Measurements from ENCODE around the gene MYO16. TPM values are rescaled to one million over a fixed set of nuclear protein-coding genes. Genes with fewer than 3 reads are reported as not detected.

Gene MYO16
- total RNA-seq, 1 donor from 2014 or later: not detected

- no peak for FAIRE-seq
- DNase-seq (ENCODE audit: low read depth): peak; percentile 95
- H3K4me3 ChIP-seq (ENCODE audit: low read depth, low read length): no peak overlapping the region
Measured at GRCh38 chr13:109156181-109156935, 526.9 kb downstream of the MYO16 start.

GRCh38 chr13:109157275-109157674 is 527.9 kb downstream of the MYO16 start:
- DNase-seq (ENCODE audit: low read depth) (peak; percentile 45), FAIRE-seq (no peak)
- H3K36me3 ChIP-seq (ENCODE audit: control insufficient read depth, insufficient read depth, low read length): no peaks in the 10 kb centered on the region
- H3K4me3 ChIP-seq (ENCODE audit: low read depth, low read length): no peak overlapping the region
- H3K27me3 ChIP-seq (ENCODE audit: control insufficient read depth, insufficient read depth, low read length): no peaks in the 10 kb centered on the region
- no peak for TF ChIP-seq CTCF (IDR thresholded peaks at IDR 0.05; ENCODE audit: insufficient read depth, low read length, severe bottlenecking)

More at GRCh38 chr13:109156181-109156935, 526.9 kb downstream of the MYO16 start:
- H3K27me3 ChIP-seq (ENCODE audit: control insufficient read depth, insufficient read depth, low read length): no peaks in the 10 kb centered on the region
- H3K36me3 ChIP-seq (ENCODE audit: control insufficient read depth, insufficient read depth, low read length): no peaks in the 10 kb centered on the region
- no peak for TF ChIP-seq CTCF (IDR thresholded peaks at IDR 0.05; ENCODE audit: insufficient read depth, low read length, severe bottlenecking)

- FAIRE-seq: no peak
- TF ChIP-seq CTCF (IDR thresholded peaks at IDR 0.05; ENCODE audit: insufficient read depth, low read length, severe bottlenecking): no peak
Measured at GRCh38 chr13:109158383-109158782, 529.0 kb downstream of the MYO16 start.

DNA sequence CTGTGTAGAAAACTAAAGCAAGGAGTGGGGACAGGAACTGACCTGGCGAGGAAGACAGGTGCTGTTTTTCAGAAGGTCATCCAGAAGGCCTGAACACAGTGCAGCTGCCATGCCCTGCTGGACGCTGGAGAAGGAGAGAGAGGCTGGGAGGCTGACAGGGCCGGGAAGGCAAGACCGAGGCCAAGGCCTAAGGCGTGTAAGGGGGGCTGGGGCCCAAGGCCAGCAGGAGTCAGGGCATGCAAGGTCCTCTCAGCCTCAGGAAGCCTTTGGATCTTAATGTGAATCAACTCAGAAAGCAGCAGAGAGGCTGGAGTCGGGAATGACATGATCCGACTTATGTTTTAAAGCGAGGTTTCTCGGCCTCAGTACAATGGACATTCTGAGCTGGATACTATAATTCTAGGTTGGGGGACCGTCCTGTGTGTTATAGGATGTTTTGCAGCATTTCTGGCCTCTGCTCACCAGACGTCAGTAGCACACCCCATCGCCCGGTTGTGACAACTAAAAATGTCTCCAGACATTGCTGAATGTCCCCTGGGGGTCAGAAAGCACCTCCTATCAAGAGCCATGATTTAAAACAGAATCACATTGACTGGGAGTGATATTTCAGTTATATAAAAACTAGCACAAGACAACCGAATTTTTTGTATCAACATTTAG is 530.4 kb downstream of the MYO16 start:
- DNase-seq (ENCODE audit: low read depth) (no peak), FAIRE-seq (no peak)
- Histone ChIP-seq H3K4me3 (ENCODE audit: low read depth, low read length) (no peak overlapping the region), H3K27me3 (ENCODE audit: control insufficient read depth, insufficient read depth, low read length) (no peaks in the 10 kb centered on the region), H3K36me3 (ENCODE audit: control insufficient read depth, insufficient read depth, low read length) (no peaks in the 10 kb centered on the region)
- TF ChIP-seq CTCF (IDR thresholded peaks at IDR 0.05; ENCODE audit: insufficient read depth, low read length, severe bottlenecking): no peak

More at GRCh38 chr13:109158383-109158782, 529.0 kb downstream of the MYO16 start:
- Histone ChIP-seq H3K36me3 (ENCODE audit: control insufficient read depth, insufficient read depth, low read length) (no peaks in the 10 kb centered on the region), H3K4me3 (ENCODE audit: low read depth, low read length) (no peak overlapping the region), H3K27me3 (ENCODE audit: control insufficient read depth, insufficient read depth, low read length) (no peaks in the 10 kb centered on the region)
- DNase-seq (ENCODE audit: low read depth): peak; percentile 61

GRCh38 chr13:109160357-109160756 is 530.9 kb downstream of the MYO16 start:
- DNase-seq (ENCODE audit: low read depth) (no peak), FAIRE-seq (no peak)
- Histone ChIP-seq H3K4me3 (ENCODE audit: low read depth, low read length) (no peak overlapping the region), H3K36me3 (ENCODE audit: control insufficient read depth, insufficient read depth, low read length) (no peaks in the 10 kb centered on the region), H3K27me3 (ENCODE audit: control insufficient read depth, insufficient read depth, low read length) (no peaks in the 10 kb centered on the region)
- TF ChIP-seq CTCF (IDR thresholded peaks at IDR 0.05; ENCODE audit: insufficient read depth, low read length, severe bottlenecking): no peak
